Muscle of leg (tissue), 11 donors: ENCODE data around the gene MBOAT7. TPM values are rescaled to one million over a fixed set of nuclear protein-coding genes. Genes with fewer than 3 reads are reported as not detected.
A peak's percentile ranks its signal among the peaks of the same experiment; 100 is the strongest.
"Not testable (repeated sequence)": the region's sequence is repeated elsewhere in the genome, so short reads cannot be mapped to it uniquely, and the experiment has no call there.

ENCODE experiments used
- DNase-seq: peaks from one replicate; pipeline ENCODE4 v3.0.0; 2013
- H3K27ac ChIP-seq: one replicate; pipeline ENCODE4 v1.5.1; 2013; ENCODE audit warnings: mild to moderate bottlenecking, low read length, control low read depth
- H3K27me3 ChIP-seq: one replicate; pipeline ENCODE4 v1.6.1; 2013; ENCODE audit warnings: low read length; ENCODE audit not compliant: control insufficient read depth, insufficient read depth
- H3K36me3 ChIP-seq: one replicate; pipeline ENCODE4 v1.6.1; 2013; ENCODE audit warnings: low read length; ENCODE audit not compliant: control insufficient read depth, insufficient read depth
- H3K4me1 ChIP-seq: one replicate; pipeline ENCODE4 v1.6.1; 2013; ENCODE audit warnings: low read length; ENCODE audit not compliant: control insufficient read depth, insufficient read depth
- H3K4me3 ChIP-seq: one replicate; pipeline ENCODE4 v1.5.1; 2013; ENCODE audit warnings: low read length, control low read depth
- H3K9me3 ChIP-seq: replicated peaks from 2 replicates; pipeline ENCODE4 v1.6.1; 2013; ENCODE audit warnings: low read depth, low read length; ENCODE audit not compliant: control insufficient read depth
- WGBS: methylation state at CpG from one replicate; pipeline ENCODE4 v1.1.5; 2013; ENCODE audit warnings: missing lambda C conversion rate; ENCODE audit not compliant: insufficient coverage; 5-methylcytosine and 5-hydroxymethylcytosine counted together
- polyA plus RNA-seq, 8 donors: library from polyadenylated mRNA; unstranded; fragments of 120-200 nt; gene quantifications; one replicate each; pipeline versions ENCODE4 v1.2.1 to v1.2.3, GENCODE V29; 2013; ENCODE audit warnings: inconsistent platforms in 1 of 8, low replicate concordance in 1 of 8; ENCODE audit not compliant: insufficient read length in 8 of 8, insufficient read depth in 1 of 8
- total RNA-seq: library from RNA; stranded (reverse); fragments of 120-200 nt; gene quantifications from one replicate; pipeline ENCODE4 v1.2.4, GENCODE V29; 2013

The MBOAT7 gene
- total and polyA plus RNA-seq, 9 donors, result 11.1 to 38.3 (median 28.4) TPM

DNA sequence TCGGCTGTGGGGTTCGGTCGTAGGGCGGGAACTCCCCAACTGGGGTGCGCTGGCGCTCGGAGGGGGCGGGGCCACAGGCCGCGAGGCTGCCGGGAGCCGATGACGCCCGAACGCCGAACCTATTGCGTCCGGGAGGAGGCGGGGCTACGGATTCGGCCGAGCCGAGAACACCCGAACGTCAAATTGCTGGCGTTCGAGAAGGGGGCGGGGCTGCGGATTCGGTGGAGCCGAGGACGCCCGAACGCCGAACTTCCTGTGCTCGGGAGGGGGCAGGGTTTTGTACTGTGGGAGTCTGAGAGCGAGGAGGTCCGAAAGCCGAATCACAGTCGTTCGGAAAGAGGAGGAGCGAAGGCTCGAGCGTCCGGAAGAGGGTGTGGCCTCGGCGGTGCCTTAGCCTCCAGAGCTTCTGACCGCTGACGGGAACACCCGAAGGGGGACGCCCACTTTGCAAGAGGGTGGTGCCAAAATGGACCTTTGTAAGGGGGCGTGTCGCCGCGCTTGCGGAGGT is 1.2 kb upstream of the MBOAT7 start:
- under 1% methylated on average over 55 of the region's 56 CpGs for WGBS
- H3K9me3 ChIP-seq, result no peaks in the 10 kb centered on the region
- H3K27ac ChIP-seq, result peak overlapping the region; percentile 100
- H3K4me3 ChIP-seq, result peak overlapping the region; percentile 76
- peak; percentile 100 for DNase-seq
- no peaks in the 10 kb centered on the region for H3K27me3 ChIP-seq
- peaks cover 21% of the 10 kb centered on the region for H3K4me1 ChIP-seq
- peaks cover 32% of the 10 kb centered on the region for H3K36me3 ChIP-seq

DNA sequence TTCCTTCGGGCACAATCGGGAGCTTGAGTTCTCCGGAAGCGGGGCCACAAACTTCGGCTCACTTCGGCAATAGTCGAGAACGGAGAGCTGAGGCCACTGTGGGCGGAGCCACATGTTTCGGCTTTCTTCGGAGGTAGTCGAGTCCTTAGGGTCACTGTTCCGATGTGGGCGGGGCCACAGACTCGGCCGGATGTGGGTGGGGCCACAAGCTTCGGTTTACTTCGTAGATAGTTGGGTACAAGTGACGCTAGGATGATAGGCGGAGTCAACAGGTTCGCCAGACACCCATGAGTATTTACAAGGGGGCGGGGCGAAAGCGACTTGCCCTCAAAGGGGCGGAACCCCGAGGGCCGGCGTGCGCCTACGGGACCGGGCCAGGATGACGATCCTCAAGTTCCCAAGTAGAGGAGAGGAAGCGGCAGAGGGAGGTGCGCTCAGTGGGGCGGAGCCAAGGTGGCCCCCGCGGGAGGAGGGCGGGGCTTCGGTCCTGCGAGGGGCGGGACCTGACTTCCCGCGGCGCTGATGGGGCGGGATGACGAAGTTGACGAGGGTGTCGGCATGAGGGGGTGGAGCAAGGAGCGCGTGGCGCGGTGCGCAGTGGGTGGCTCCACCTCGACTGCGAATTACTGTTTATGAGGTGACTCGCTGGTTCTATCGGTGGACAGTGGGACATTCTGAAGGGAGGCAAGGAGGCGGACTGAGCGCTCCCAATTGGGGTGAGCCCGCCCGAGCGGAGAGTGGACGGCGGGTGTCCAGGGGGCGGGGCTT is 539 bp upstream of the MBOAT7 start:
- H3K36me3 ChIP-seq, result peaks cover 29% of the 10 kb centered on the region
- H3K9me3 ChIP-seq, result no peaks in the 10 kb centered on the region
- H3K27ac ChIP-seq, result peak overlapping the region; percentile 100
- peak; percentile 100 for DNase-seq
- peak overlapping the region; percentile 76 for H3K4me3 ChIP-seq
- WGBS, result under 1% methylated on average over 65 of the region's 65 CpGs
- H3K27me3 ChIP-seq, result no peaks in the 10 kb centered on the region
- H3K4me1 ChIP-seq, result peaks cover 21% of the 10 kb centered on the region

DNA sequence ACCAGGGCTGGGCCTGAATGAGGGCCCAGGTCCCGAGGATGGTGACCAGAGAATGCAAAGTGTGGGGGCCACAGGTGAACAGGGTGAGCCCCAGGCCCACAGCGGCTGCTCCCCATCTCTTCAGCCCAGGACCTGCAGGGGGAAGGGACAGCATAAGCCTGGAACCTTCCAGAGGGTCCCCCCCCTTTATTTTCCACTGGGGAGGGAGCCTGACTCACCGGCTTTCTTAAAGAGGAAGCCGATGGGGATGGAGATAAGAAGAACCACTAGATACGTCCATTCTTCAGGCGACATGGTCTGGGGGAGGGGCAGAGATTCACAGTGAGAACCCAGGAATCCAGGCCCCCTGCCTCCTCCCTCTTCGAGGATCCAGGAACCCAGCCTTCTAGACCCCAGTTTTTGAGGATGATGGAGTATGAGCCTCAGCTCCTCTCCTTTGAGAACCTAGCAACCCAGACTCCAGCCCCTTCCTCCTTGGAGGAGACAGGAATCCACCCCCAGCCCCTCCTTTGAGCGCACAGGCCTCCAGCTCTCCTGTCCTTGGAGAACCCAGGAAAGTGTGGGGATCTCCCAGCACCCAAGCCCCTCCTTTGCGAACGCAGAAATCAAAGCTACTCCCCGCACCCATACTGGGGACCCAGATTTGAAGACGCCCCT is 1.0 kb downstream of the MBOAT7 start:
- Histone ChIP-seq H3K9me3 (no peaks in the 10 kb centered on the region), H3K27ac (peak overlapping the region; percentile 100), H3K36me3 (peaks cover 29% of the 10 kb centered on the region), H3K27me3 (no peaks in the 10 kb centered on the region), H3K4me1 (peaks cover 21% of the 10 kb centered on the region), H3K4me3 (peak overlapping the region; percentile 58)
- peak; percentile 50 for DNase-seq
- WGBS, result 2% methylated on average over 5 of the region's 12 CpGs

DNA sequence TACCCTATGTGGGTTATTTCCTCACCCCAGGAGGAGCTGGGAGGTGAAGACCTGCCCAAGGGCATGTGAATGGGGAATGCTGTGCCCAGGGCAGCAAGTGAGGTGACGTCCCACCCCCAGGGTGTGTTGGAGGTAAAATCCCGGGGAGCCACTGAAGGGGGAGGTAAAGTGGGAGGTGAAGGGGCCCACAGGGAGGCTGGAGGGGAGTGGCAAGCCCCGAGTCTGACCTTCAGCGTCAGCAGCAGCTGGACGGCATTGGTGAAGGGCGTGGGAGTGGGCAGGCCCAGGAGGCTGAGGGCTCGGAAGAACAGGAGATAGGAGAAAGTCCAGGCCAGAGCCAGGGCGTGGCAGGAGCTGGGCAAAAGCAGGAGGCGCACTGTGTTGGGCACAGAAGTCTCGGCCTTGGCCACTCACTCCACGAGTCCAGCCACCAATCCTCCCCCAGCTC is 2.4 kb downstream of the MBOAT7 start:
- H3K27me3 ChIP-seq, result no peaks in the 10 kb centered on the region
- H3K27ac ChIP-seq, result no peak overlapping the region
- peaks cover 16% of the 10 kb centered on the region for H3K4me1 ChIP-seq
- no peak for DNase-seq
- peaks cover 21% of the 10 kb centered on the region for H3K36me3 ChIP-seq
- no peaks in the 10 kb centered on the region for H3K9me3 ChIP-seq
- 79% methylated on average over 7 of the region's 11 CpGs for WGBS
- no peak overlapping the region for H3K4me3 ChIP-seq

- Histone ChIP-seq H3K27ac (no peak overlapping the region), H3K27me3 (no peaks in the 10 kb centered on the region), H3K36me3 (peaks cover 21% of the 10 kb centered on the region), H3K4me1 (peaks cover 10% of the 10 kb centered on the region), H3K4me3 (no peak overlapping the region), H3K9me3 (no peaks in the 10 kb centered on the region)
- WGBS, result 89% methylated on average over 3 of the region's 8 CpGs
- DNase-seq, result no peak
Observed at GRCh38 chr19:54186351-54186750, 3.0 kb downstream of the MBOAT7 start.

GRCh38 chr19:54183431-54183830 is 5.9 kb downstream of the MBOAT7 start:
- DNase-seq, result no peak
- Histone ChIP-seq H3K4me1 (peaks cover 20% of the 10 kb centered on the region), H3K27ac (no peak overlapping the region), H3K9me3 (no peaks in the 10 kb centered on the region), H3K27me3 (no peaks in the 10 kb centered on the region), H3K36me3 (peaks cover 38% of the 10 kb centered on the region), H3K4me3 (no peak overlapping the region)
- 87% methylated on average over 9 of the region's 11 CpGs for WGBS

- 88% methylated on average over 1 of the region's 3 CpGs for WGBS
- not testable (repeated sequence) for H3K27ac ChIP-seq, H3K9me3 ChIP-seq, DNase-seq, H3K4me3 ChIP-seq, H3K27me3 ChIP-seq
- Histone ChIP-seq H3K36me3 (peaks cover 32% of the 10 kb centered on the region), H3K4me1 (peaks cover 15% of the 10 kb centered on the region)
Observed at GRCh38 chr19:54181894-54182293, 7.5 kb downstream of the MBOAT7 start.

DNA sequence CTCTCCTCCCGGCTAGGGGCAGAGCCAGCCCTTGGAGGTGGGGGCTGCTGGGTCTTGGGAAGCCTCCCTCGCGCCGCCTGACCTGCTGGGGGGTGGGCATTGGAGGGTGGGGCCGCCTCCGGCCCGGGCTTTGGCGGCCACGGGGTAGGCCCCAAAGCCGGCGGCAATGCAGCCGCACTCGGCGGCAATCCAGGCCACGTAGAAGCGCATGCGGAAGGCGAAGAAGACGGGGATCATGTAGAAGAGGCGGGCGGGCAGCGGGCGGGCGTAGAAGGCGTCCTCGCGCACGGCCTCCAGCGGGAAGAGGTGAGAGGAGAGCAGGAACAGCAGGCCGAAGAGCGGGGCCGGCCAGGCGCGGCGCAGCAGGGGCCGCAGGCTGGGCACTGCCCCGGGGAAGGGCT is 8.7 kb downstream of the MBOAT7 start:
- Histone ChIP-seq H3K4me3 (no peak overlapping the region), H3K9me3 (no peaks in the 10 kb centered on the region), H3K27me3 (no peaks in the 10 kb centered on the region), H3K36me3 (peaks cover 30% of the 10 kb centered on the region), H3K4me1 (peaks cover 15% of the 10 kb centered on the region), H3K27ac (no peak overlapping the region)
- no peak for DNase-seq
- 92% methylated on average over 37 of the region's 37 CpGs for WGBS

GRCh38 chr19:54179921-54180461 is 9.4 kb downstream of the MBOAT7 start:
- Histone ChIP-seq H3K36me3 (peaks cover 30% of the 10 kb centered on the region), H3K27me3 (no peaks in the 10 kb centered on the region), H3K9me3 (no peaks in the 10 kb centered on the region), H3K27ac (peak overlapping the region; percentile 62), H3K4me3 (no peak overlapping the region), H3K4me1 (peaks cover 15% of the 10 kb centered on the region)
- peak; percentile 64 for DNase-seq
- WGBS, result 19% methylated on average over 4 of the region's 10 CpGs

- peaks cover 30% of the 10 kb centered on the region for H3K36me3 ChIP-seq
- no peak overlapping the region for H3K4me3 ChIP-seq
- 77% methylated on average over 5 of the region's 10 CpGs for WGBS
- peaks cover 15% of the 10 kb centered on the region for H3K4me1 ChIP-seq
- H3K27me3 ChIP-seq, result no peaks in the 10 kb centered on the region
- no peaks in the 10 kb centered on the region for H3K9me3 ChIP-seq
- no peak for DNase-seq
- peak overlapping the region; percentile 67 for H3K27ac ChIP-seq
Observed at GRCh38 chr19:54179262-54179852, 10.0 kb downstream of the MBOAT7 start.
